Fibroblast of mammary gland (primary cell): ENCODE results near the gene CHST8.
A peak's percentile ranks its signal among the peaks of the same experiment; 100 is the strongest.

Source experiments
- DNase-seq: peaks from one replicate; pipeline ENCODE4 v3.0.0-alpha.2; 2010; ENCODE audit warnings: low read depth
- H3K4me3 ChIP-seq: 2 replicates; pipeline ENCODE4 v1.5.1; 2011; ENCODE audit warnings: low read depth, mild to moderate bottlenecking, low read length, moderate library complexity; ENCODE audit not compliant: control insufficient read depth
- TF ChIP-seq, protein P1 (sequence below): conservative IDR thresholded peaks from 2 replicates; pipeline ENCODE4 v1.5.1; 2011; ENCODE audit warnings: low read depth, low read length, inconsistent platforms; ENCODE audit not compliant: control insufficient read depth, insufficient read depth

CHST8 gene

DNA sequence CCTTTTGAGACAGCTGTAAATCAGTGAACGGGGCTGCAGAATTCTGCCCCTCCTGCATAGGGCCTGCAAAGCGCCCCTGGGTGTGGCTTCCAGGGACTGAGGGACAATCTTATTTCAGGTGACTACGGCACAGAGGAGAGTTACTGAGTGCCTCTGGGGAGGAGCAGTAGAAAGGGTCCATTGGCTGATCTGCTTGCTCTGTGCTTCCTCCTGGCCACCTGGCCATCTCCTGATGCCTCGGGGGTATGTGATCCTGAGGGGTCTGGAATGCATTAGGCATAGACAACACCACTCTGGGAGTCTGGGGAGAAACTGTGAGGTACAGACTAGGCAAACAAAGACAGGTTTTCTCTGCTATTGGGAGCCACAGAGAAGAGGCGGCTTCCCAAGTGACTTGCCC lies 177.7 kb downstream of the CHST8 start:
- no peak for DNase-seq
- TF ChIP-seq, protein P1, sequence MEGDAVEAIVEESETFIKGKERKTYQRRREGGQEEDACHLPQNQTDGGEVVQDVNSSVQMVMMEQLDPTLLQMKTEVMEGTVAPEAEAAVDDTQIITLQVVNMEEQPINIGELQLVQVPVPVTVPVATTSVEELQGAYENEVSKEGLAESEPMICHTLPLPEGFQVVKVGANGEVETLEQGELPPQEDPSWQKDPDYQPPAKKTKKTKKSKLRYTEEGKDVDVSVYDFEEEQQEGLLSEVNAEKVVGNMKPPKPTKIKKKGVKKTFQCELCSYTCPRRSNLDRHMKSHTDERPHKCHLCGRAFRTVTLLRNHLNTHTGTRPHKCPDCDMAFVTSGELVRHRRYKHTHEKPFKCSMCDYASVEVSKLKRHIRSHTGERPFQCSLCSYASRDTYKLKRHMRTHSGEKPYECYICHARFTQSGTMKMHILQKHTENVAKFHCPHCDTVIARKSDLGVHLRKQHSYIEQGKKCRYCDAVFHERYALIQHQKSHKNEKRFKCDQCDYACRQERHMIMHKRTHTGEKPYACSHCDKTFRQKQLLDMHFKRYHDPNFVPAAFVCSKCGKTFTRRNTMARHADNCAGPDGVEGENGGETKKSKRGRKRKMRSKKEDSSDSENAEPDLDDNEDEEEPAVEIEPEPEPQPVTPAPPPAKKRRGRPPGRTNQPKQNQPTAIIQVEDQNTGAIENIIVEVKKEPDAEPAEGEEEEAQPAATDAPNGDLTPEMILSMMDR = no peak
- H3K4me3 ChIP-seq = no peak overlapping the region

GRCh38 chr19:33800012-33800680 lies 178.4 kb downstream of the CHST8 start:
- TF ChIP-seq, protein P1 = no peak
- no peak for DNase-seq
- H3K4me3 ChIP-seq = no peak overlapping the region

DNA sequence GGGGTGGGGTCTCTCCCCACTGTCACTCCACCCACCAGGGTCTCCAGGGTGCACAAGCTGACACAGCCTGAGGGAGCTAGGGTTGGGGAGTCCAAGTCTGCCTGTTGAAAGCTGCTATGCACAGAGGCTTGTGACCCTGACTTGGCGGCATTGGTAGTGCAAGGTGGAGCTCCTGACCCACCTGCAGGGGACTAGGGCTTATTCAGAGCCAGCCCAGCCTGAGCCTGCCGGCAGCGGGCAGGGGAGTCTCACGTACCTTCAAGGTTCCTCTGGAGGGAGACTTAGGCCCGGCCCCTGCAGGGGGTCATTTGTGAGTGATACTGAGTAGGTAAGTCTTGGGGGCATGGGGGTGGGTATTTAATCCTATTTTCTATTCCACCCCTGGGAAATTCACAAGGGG lies 179.7 kb downstream of the CHST8 start:
- H3K4me3 ChIP-seq = no peak overlapping the region
- TF ChIP-seq, protein P1 = no peak
- no peak for DNase-seq

- no peak for DNase-seq
- no peak overlapping the region for H3K4me3 ChIP-seq
- TF ChIP-seq, protein P1 = no peak
Observed at GRCh38 chr19:33802001-33802400, 180.2 kb downstream of the CHST8 start.

GRCh38 chr19:33802801-33803200 lies 181.0 kb downstream of the CHST8 start:
- TF ChIP-seq, protein P1 = no peak
- H3K4me3 ChIP-seq = no peak overlapping the region
- no peak for DNase-seq

DNA sequence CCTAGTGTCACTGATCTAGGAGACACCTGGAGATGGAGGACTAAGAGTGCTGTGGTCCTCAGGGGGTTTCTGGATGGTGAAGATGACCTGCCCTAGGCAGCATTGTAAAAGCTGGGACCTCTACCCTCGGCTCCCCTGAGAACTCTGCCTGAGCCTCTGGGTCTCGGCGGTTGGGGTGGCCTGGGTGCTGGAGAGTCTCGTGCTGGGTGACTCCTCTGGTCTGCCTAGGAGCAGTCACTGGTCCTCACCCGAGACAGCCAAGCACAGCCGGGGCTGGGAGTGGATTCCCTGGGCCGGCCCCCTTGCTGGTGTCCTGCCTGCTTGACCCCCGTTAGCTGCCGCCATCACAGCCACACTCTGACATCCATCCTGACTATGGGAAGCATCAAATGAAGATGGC lies 181.6 kb downstream of the CHST8 start:
- TF ChIP-seq, protein P1 = no peak
- DNase-seq = no peak
- H3K4me3 ChIP-seq = no peak overlapping the region

DNA sequence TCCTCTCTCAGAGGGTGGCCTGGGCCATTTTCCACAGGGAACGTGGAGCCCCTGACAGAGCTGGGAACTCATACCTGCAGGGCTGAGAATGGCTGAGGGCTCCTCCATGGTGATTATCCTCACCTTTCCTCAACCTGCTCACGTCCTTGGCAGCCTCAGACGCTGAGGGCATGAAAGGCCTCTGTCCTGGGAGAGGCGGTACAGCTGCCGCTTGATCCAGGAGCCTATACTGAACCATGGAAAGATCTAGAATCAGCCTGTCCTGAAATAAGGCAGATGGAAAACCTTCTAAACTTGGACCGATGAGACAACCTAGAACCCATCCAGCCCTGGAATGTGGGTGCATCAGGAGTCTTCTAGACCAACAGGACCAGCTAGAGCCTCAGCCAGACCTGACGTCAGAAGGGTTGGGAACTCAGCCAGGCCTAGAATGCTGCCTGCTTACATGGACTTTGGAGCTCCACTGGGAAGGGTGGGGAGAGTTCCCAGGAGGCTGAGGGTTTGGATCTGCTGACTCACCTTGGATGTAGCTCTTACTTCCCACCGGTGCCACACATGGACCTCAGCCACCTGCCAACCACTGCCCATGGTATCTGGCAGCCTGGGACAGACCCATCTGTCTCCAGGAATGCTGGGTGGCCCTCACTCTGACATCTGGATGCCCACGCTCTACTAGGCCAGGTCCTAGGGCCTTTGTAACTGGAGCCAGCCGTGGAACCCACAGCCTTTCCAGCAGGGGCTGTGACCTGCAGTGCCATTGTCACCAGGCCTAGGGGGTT lies 182.5 kb downstream of the CHST8 start:
- TF ChIP-seq, protein P1 = no peak
- no peak overlapping the region for H3K4me3 ChIP-seq
- peak; percentile 82 for DNase-seq
